Panc1 (cell line): ENCODE results near the gene DCUN1D3. TPM values are rescaled to one million over a fixed set of nuclear protein-coding genes. Genes with fewer than 3 reads are reported as not detected.

Experiments
- ATAC-seq: fragments of 200-7000 bp; cut with Tn5 transposase; 2 replicates; pipeline ENCODE4 v1.9.1; 2020; ENCODE audit warnings: mild to moderate bottlenecking, moderate library complexity
- Bru-seq: library from RNA; stranded (reverse); fragments of 400-500 nt; gene quantifications from one replicate; lab custom pipeline; 2021; lab: Mats Ljungman, UMichigan
- BruChase-seq, 2 experiments: library from RNA; stranded (reverse); fragments of 400-500 nt; gene quantifications; one replicate each; lab custom pipeline; 2021; lab: Mats Ljungman, UMichigan
- BruUV-seq: library from RNA; stranded (reverse); fragments of 400-500 nt; replicated peaks from 2 replicates; lab custom pipeline; 2021; lab: Mats Ljungman, UMichigan
- CTCF ChIA-PET: fragments of 300-600 bp; sonication (Branson Sonifier 250); formaldehyde crosslinking; loops from one replicate; lab custom pipeline; 2022; ENCODE audit warnings: antibody characterized with exemption; lab: Charles Lee
- POLR2A ChIA-PET: fragments of 300-600 bp; sonication (Branson Sonifier 250); formaldehyde crosslinking; loops from one replicate; lab custom pipeline; 2022; ENCODE audit warnings: antibody characterized with exemption; lab: Charles Lee
- DNase-seq: peaks from one replicate; pipeline ENCODE4 v3.0.0-alpha.2; 2010; ENCODE audit warnings: low read depth, low spot score
- H3K27ac ChIP-seq: 2 replicates; pipeline ENCODE4 v1.5.1; 2011; ENCODE audit warnings: mild to moderate bottlenecking, low read length, inconsistent platforms
- H3K27me3 ChIP-seq: fragments of 200-500 bp; sonication (Bioruptor generic); 2 replicates; pipeline ENCODE4 v1.6.0; 2014; ENCODE audit warnings: low read length, inconsistent platforms; ENCODE audit not compliant: control insufficient read depth, insufficient read depth
- H3K36me3 ChIP-seq: fragments of 200-500 bp; sonication (Bioruptor generic); 2 replicates; pipeline ENCODE4 v1.5.1; 2014; ENCODE audit warnings: inconsistent platforms, mild to moderate bottlenecking, low read length, moderate library complexity; ENCODE audit not compliant: control insufficient read depth, insufficient read depth
- H3K4me1 ChIP-seq: 2 replicates; pipeline ENCODE4 v1.5.1; 2011; ENCODE audit warnings: inconsistent platforms, mild to moderate bottlenecking, low read length, moderate library complexity; ENCODE audit not compliant: control insufficient read depth, insufficient read depth
- H3K4me3 ChIP-seq, 2 experiments: 2 replicates each; pipeline ENCODE4 v1.5.1; 2011 to 2012; ENCODE audit warnings: low read depth in 2 of 2, low read length in 2 of 2, mild to moderate bottlenecking in 2 of 2, inconsistent platforms in 1 of 2, moderate library complexity in 1 of 2
- H3K9me3 ChIP-seq: fragments of 200-500 bp; sonication (Bioruptor generic); 2 replicates; pipeline ENCODE4 v1.5.1; 2014; ENCODE audit warnings: low read depth, mild to moderate bottlenecking, inconsistent platforms, low read length, moderate library complexity; ENCODE audit not compliant: control insufficient read depth, insufficient read depth
- POLR2AphosphoS5 ChIP-seq: IDR thresholded peaks from 2 replicates; pipeline ENCODE4 v1.6.1; 2012; ENCODE audit warnings: mild to moderate bottlenecking, low read depth, low read length, moderate library complexity
- REST ChIP-seq, 2 experiments: IDR thresholded peaks; 2 replicates each; pipeline ENCODE4 v1.6.1; 2011 to 2012; ENCODE audit warnings: low read depth in 2 of 2, control low read depth in 1 of 2, low read length in 1 of 2, mild to moderate bottlenecking in 1 of 2, moderate library complexity in 1 of 2; ENCODE audit not compliant: insufficient read depth in 1 of 2
- SIN3A ChIP-seq: IDR thresholded peaks from 2 replicates; pipeline ENCODE4 v1.6.1; 2012; ENCODE audit warnings: low read depth, mild to moderate bottlenecking, low read length, moderate library complexity, borderline replicate concordance; ENCODE audit not compliant: insufficient read depth
- TCF7L2 ChIP-seq: IDR thresholded peaks from 2 replicates; pipeline ENCODE4 v1.6.1; 2011; ENCODE audit warnings: mild to moderate bottlenecking, low read depth, low read length, inconsistent platforms
- in situ Hi-C: cut with HindIII; loops from 2 replicates; pipeline ENCODE4 v1.10.0; 2016; ENCODE audit warnings: low sequenced_read_pairs, low pct_unique_long_range_greater_than_20kb
- intact Hi-C: fragments of 100-400 bp; cut with micrococcal nuclease; formaldehyde crosslinking; loops from one replicate; pipeline ENCODE4 v1.10.0; 2022; ENCODE audit not compliant: unreplicated experiment
- long read RNA-seq: library from polyadenylated mRNA; unstranded; transcript quantifications from one replicate; pipeline ENCODE4 v2.0.0, GENCODE V29; 2021; ENCODE audit not compliant: unreplicated experiment
- polyA plus RNA-seq: library from polyadenylated mRNA; unstranded; fragments of >200 nt; gene quantifications from one replicate; pipeline ENCODE4 v1.2.1, GENCODE V29; 2012; ENCODE audit warnings: missing spikeins; ENCODE audit not compliant: insufficient read length
- total RNA-seq: library from RNA; stranded (reverse); gene quantifications from one replicate; pipeline ENCODE4 v1.2.1, GENCODE V29; 2021; ENCODE audit not compliant: unreplicated experiment
- TF ChIP-seq, protein P1 (sequence below): fragments of 450-650 bp; IDR thresholded peaks from 2 replicates; pipeline ENCODE4 v1.5.1; 2017; ENCODE audit warnings: mild to moderate bottlenecking

Gene DCUN1D3, protein sequence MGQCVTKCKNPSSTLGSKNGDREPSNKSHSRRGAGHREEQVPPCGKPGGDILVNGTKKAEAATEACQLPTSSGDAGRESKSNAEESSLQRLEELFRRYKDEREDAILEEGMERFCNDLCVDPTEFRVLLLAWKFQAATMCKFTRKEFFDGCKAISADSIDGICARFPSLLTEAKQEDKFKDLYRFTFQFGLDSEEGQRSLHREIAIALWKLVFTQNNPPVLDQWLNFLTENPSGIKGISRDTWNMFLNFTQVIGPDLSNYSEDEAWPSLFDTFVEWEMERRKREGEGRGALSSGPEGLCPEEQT
- total RNA-seq (23.5 TPM), Bru-seq, nascent RNA (percentile 93 among the genes with signal in this experiment), BruChase-seq, experiment 1, labeled RNA remaining after a 2-hour chase (percentile 99 among the genes with signal in this experiment), BruChase-seq, experiment 2, labeled RNA remaining after a 6-hour chase (percentile 93 among the genes with signal in this experiment)
- 7.7 TPM for polyA plus RNA-seq
- long read RNA-seq, full-length matches to known transcripts: 3 of 7 reads
- long read RNA-seq, partial matches to known transcripts: 0 of 7 reads
- long read RNA-seq, other reads (novel, unspliced or antisense): 4 of 7 reads

GRCh38 chr16:20900299-20901067 is at the start of gene DCUN1D3, which contains the start of gene LYRM1:
TSS of gene DCUN1D3 (minus strand) at chr16:20900358. CDS start at chr16:20862538, 37,820 bp downstream.
TSS of gene LYRM1 (plus strand) at chr16:20900771. CDS start at chr16:20915556, 14,785 bp downstream.
- H3K4me1 ChIP-seq: peaks cover 55% of the 10 kb centered on the region
- peak; percentile 92 for DNase-seq
- peak; percentile 93 for ATAC-seq
- POLR2A ChIA-PET: interaction anchor here (0.5 to 1.0 kb wide), 8 partner anchors 15 to 498 kb away, joined by 3 to 16 read pairs (median 4); partner anchors contain the start of gene ACSM3
- peak within 1 kb of the TSS; percentile 98 for H3K27ac ChIP-seq
- no TSS peak for BruUV-seq
- peak; percentile 80 for TF ChIP-seq POLR2AphosphoS5
- TF ChIP-seq SIN3A: 0 out of 2 replicates have a peak, but pooled peaks have one; percentile 27
- TF ChIP-seq REST (IDR thresholded peaks at IDR 0.05; ENCODE audit: insufficient read depth in 1 of 2, low read depth in 2 of 2, low read length in 1 of 2): no peak
- peak; percentile 76 for TF ChIP-seq TCF7L2
- TF ChIP-seq, protein P1, sequence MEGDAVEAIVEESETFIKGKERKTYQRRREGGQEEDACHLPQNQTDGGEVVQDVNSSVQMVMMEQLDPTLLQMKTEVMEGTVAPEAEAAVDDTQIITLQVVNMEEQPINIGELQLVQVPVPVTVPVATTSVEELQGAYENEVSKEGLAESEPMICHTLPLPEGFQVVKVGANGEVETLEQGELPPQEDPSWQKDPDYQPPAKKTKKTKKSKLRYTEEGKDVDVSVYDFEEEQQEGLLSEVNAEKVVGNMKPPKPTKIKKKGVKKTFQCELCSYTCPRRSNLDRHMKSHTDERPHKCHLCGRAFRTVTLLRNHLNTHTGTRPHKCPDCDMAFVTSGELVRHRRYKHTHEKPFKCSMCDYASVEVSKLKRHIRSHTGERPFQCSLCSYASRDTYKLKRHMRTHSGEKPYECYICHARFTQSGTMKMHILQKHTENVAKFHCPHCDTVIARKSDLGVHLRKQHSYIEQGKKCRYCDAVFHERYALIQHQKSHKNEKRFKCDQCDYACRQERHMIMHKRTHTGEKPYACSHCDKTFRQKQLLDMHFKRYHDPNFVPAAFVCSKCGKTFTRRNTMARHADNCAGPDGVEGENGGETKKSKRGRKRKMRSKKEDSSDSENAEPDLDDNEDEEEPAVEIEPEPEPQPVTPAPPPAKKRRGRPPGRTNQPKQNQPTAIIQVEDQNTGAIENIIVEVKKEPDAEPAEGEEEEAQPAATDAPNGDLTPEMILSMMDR: no peak
- intact Hi-C loops (no loop called here), in situ Hi-C loops (no loop called here)
- H3K27me3 ChIP-seq: no peaks in the 10 kb centered on the region
- H3K36me3 ChIP-seq: peaks cover 3% of the 10 kb centered on the region
- no peaks in the 10 kb centered on the region for H3K9me3 ChIP-seq
- CTCF ChIA-PET: no interaction called here
- peak within 1 kb of the TSS; percentile 82 to 91 for H3K4me3 ChIP-seq

GRCh38 chr16:20949660-20950059 is 49.5 kb upstream of the DCUN1D3 start:
- CTCF ChIA-PET: no interaction called here
- Histone ChIP-seq H3K27me3 (no peaks in the 10 kb centered on the region; the same call in 1 of the 2 replicates), H3K4me1 (no peaks in the 10 kb centered on the region), H3K36me3 (no peaks in the 10 kb centered on the region), H3K9me3 (no peaks in the 10 kb centered on the region), H3K4me3 (no peak overlapping the region), H3K27ac (no peak overlapping the region)
- no TSS peak for BruUV-seq
- in situ Hi-C loops: no loop called here
- intact Hi-C loops: no loop called here
- TF ChIP-seq, protein P1: no peak
- TF ChIP-seq SIN3A (no peak), REST (IDR thresholded peaks at IDR 0.05; ENCODE audit: insufficient read depth in 1 of 2, low read depth in 2 of 2, low read length in 1 of 2) (no peak), TCF7L2 (no peak), POLR2AphosphoS5 (no peak)
- POLR2A ChIA-PET: no interaction called here
- ATAC-seq (no peak), DNase-seq (no peak)
